ENCODE data around the gene ZNF687.

Gene ZNF687

DNA sequence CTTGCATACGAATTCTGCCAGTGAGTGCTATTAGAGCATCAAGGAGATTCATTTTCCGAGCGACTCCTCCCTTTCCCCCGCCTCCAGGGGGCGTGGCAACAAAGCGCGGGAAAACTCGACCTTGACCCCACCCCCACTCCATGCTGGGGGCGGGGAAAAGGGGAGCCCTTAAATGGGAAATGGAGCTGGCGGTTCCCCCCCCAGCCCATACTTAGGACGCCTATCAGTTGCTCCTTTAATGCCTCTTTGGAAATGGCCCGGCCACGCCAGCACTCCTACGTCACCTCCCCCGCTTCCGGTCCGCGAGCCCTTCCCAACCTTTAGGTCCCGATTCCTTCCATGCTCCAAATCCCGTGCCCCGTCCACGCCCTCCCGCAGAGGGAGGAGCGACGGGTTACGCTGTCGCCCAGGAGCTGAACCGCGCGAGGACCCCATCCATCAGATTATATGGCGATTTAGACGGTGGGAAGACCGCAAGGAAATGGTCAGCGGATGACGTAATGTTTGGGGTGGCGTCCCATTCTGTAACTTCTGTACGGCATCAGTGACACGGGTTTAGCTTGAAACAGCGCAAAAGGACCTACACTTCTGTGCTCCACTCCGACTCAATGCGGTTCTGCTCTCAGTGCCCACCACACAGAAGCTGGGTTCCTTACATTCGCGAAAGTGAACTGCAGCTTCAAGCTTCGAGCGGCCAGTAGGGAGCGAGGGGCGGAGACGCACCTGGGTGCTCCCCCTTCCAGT lies 702 bp upstream of the ZNF687 start:
- peak; percentile 95 for DNase-seq

DNA sequence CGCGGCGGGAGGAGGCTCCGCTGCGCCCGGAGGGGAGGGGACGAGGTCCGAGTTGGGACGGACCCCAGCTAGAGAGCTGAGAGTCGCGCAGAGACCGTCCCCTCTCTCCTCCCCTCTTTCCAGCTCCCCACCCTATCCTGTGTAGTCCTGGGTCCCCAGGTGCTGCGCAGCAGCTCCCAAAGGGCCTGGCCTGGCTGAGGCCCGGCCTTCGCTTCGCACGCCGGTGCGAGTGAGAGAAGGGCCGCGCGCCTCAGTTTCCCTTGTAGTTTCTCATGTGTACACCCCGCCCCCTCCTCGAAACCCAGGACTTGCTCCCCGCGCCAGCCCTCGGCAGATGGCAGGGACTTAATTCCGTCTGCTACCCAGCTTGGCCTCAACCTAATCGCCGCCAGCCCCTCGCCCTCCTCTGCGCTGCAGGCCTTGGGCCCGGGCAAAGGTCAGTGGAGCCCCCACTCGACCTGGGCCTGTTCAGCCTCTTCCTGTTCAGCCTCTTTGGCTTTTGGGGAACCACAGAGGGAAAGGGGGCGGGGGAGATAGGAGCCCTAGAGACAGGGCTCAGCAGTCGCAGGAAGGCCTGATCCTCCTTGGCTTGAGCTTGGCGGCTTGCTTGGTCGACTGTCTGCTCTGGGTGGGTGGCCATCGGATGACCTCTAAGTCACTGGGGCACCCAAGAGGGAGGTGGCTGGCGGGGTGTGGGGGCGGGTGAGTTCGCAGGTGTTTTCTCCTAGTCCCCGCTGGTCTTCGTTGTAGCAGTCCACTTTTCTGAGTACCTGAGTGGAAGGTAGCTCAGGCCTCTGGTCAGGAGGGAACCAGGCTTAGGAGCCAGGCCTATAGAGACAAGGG lies 1.0 kb downstream of the ZNF687 start:
- DNase-seq, result no peak

DNA sequence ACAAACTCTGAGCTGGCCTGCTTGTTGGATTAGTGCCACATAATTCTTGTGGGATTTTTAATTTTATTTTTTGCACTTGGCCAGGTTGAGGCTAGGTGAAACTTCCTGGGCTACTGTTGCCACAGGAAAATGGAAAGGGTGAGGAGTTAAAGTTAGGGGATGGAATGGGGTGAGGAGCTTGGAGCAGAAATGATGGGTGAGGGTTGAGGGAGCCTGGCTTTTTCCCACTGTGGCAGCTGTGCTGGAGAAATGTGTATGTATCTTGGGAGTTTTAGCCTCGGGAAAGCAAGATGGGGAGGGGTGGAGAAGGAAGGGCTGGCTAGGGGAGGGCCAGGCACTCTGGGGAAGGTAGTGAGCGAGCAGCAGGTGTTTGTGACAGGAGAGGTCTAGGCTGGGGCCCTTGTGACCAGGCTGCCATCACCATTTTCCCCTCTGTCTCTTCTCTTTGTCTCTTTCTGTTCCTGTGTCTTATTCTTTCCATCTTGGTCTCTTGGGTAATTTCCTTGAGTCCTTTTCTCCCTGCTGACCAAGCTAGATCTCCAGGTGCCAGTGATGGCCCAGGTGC lies 2.0 kb downstream of the ZNF687 start:
- DNase-seq, result no peak

DNA sequence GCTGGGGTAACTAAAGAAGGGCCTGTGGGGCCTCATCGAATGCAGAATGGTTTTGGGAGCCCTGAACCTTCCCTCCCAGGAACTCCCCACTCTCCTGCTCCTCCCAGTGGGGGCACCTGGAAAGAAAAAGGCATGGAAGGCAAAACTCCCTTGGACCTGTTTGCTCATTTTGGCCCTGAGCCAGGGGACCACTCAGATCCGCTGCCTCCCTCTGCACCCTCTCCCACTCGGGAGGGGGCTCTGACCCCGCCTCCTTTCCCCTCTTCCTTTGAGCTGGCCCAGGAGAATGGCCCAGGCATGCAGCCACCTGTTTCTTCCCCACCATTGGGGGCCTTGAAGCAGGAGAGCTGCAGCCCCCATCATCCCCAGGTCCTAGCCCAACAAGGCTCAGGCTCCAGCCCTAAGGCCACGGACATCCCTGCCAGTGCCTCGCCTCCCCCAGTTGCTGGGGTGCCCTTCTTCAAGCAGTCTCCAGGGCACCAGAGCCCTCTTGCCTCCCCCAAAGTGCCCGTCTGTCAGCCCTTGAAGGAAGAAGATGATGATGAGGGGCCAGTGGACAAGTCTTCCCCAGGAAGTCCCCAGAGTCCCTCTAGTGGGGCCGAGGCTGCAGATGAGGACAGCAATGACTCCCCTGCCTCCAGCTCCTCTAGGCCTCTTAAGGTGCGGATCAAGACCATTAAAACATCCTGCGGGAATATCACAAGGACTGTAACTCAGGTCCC lies 4.7 kb downstream of the ZNF687 start:
- DNase-seq, result no peak

DNA sequence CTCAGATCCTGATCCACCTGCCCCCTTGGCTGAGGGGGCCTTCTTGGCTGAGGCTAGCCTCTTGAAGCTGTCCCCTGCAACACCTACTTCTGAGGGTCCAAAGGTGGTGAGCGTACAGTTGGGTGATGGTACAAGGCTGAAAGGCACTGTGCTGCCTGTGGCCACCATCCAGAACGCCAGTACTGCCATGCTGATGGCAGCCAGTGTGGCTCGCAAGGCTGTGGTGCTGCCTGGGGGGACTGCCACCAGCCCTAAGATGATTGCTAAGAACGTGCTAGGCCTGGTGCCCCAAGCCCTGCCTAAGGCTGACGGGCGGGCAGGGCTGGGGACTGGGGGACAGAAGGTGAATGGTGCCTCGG lies 5.2 kb downstream of the ZNF687 start:
- DNase-seq, result no peak

DNA sequence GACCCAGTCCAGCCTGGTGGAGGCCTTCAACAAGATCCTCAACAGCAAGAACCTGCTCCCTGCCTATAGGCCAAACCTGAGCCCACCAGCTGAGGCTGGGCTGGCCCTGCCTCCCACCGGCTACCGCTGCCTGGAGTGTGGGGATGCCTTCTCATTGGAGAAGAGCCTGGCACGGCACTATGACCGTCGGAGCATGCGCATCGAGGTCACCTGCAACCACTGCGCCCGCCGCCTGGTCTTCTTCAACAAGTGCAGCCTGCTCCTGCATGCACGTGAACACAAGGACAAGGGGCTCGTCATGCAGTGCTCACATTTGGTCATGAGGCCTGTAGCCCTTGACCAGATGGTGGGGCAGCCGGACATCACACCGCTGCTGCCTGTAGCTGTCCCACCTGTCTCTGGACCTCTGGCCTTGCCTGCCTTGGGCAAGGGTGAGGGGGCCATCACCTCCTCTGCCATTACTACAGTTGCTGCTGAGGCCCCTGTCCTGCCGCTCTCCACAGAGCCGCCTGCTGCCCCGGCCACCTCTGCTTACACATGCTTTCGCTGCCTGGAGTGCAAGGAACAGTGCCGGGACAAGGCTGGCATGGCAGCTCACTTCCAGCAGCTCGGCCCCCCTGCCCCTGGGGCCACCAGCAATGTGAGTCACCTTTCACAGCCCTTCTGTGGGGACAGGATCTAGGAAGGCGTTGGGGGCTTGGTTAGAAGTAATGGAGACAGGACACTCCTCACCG lies 5.8 kb downstream of the ZNF687 start:
- DNase-seq, result no peak

DNA sequence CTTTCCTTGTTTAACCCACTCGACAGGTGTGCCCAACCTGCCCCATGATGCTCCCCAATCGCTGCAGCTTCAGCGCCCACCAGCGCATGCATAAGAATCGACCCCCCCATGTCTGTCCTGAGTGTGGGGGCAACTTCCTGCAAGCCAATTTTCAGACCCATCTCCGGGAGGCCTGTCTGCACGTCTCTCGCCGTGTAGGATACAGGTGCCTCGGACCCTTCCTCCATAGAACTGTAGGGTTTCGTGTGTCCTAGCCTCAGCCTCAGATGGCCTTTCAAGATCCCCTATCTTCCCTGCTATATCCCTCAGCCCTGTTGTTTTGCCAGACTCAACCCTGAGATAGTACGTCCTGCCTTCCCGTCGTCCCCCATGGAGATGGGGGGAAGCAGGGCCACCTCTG lies 6.4 kb downstream of the ZNF687 start:
- DNase-seq, result no peak

DNA sequence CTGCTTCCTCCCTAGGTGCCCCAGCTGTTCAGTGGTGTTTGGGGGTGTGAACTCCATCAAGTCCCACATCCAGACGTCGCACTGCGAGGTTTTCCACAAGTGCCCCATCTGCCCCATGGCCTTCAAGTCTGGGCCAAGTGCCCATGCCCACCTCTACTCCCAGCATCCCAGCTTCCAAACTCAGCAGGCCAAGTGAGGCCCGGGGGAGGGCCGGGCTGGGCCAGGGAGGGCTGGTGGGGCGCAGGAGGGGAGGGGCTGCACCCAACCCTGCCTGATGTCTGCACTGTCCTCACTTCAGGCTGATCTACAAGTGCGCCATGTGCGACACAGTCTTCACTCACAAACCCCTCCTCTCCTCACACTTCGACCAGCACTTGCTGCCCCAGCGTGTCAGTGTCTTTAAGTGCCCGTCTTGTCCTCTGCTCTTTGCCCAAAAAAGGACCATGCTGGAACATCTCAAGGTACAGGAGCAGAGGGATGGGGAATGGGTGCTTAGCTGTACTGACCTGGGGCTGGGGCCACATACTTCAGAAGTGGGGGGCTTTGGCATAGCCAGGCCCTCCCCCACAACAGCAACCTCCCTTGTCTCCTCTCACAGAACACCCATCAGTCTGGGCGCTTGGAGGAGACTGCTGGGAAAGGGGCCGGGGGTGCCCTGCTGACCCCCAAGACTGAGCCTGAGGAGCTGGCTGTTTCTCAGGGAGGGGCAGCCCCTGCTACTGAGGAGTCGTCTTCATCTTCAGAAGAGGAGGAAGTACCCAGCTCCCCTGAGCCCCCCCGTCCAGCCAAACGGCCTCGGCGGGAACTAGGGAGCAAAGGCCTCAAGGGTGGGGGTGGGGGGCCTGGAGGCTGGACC lies 7.2 kb downstream of the ZNF687 start:
- DNase-seq, result no peak

DNA sequence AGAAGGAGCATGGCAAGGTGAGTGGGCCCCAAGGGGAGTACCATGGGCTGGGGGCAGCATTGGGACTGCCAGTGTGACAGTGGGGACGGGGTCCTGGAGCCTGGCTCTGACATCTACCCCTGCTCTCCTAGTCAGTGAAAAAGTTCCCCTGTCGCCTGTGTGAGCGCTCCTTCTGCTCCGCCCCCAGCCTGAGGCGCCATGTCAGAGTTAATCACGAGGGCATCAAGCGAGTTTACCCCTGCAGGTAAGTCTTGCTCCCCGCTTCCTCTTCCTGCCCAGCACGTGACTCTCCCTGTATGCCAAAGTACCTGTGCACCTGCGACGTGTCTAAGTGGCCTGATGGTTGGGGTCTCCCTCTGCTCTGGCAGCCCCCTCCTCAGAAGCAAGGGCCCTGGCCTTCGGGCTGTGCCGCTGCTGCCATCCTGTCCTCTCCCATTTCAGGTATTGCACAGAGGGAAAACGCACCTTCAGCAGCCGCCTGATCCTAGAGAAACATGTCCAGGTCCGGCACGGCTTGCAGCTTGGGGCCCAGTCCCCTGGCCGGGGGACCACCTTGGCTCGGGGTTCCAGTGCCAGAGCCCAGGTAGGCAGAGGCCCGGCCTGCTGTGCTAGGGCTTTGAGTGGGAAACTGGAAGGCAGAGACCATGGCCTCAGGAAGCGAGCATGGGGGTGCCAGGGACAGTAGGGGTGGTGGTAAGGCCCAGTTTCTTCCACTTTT lies 8.1 kb downstream of the ZNF687 start:
- DNase-seq, result no peak

DNA sequence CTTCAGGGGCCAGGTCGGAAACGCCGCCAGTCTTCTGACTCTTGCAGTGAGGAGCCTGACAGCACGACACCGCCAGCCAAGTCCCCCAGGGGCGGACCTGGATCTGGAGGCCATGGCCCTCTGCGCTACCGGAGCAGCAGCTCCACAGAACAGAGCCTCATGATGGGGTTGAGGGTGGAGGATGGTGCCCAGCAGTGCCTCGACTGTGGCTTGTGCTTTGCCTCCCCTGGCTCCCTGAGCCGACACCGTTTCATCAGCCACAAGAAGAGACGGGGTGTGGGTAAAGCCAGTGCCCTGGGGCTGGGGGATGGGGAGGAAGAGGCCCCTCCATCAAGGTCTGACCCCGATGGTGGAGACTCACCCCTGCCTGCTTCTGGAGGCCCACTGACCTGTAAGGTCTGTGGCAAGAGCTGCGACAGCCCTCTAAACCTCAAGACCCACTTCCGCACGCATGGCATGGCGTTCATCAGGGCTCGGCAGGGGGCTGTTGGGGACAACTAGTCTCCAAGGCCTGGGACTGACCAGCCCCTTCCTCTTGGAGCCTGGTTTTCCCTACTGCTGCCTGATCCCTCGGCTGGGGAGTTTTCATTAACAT lies 8.7 kb downstream of the ZNF687 start:
- DNase-seq, result no peak

DNA sequence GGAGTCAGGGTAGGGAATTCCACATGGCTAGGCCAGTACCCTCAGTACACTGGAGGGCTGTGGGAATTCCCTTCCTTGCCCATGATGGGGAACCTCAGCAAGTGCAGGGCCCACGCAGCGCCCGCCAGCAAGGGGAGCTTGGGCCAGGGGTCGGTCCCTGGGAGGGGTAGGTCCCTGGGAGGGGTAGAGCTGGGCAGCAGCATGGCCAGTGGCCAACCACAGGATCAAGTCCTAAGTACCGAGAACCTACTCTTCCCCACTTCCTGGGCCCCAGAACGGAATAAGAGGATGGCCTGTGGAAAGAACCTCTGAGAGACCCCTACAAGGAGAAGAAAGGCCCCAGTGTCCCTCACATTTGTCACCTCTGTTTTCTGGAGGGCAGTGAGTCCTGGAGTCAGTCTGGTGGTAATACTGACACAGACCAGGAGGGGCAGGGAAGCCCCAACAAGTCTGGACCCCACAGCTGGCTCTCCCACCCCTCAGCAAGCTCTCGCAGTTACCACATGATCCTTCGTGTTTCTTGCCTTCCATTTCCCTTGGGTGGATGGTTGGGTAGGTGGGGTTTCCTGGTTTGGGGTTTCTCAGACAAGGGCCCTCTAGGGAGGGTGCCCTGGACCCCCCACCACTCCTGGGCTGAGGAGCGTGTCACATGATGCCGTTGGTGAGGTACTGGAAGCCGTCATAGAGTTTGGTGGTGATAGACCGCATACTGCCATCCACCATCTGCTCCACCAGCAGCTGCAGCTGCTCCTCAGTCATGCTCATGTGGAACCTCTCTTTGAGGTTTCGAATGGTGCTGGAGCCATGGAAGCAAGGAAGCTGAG lies 10.3 kb downstream of the ZNF687 start:
- DNase-seq, result no peak

DNA sequence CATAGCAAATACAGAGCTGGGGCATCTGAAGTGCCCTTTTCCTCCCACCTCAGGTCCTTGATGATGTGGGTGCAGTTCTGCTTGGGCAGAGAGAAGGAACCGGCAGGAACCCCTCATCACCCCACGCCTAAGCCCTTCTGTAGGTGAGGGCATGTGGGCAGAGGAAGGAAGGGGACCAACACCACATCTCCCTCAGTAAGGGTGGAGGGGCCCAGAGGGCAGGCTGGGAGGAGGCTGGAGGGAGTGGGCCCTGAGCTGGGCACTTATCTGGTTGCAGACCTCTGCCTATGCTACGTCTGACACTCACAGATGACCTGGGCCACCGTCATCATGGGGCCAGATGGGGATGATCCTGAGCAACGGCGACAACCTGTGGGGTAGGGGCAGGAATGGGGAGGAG lies 11.0 kb downstream of the ZNF687 start:
- no peak for DNase-seq

DNA sequence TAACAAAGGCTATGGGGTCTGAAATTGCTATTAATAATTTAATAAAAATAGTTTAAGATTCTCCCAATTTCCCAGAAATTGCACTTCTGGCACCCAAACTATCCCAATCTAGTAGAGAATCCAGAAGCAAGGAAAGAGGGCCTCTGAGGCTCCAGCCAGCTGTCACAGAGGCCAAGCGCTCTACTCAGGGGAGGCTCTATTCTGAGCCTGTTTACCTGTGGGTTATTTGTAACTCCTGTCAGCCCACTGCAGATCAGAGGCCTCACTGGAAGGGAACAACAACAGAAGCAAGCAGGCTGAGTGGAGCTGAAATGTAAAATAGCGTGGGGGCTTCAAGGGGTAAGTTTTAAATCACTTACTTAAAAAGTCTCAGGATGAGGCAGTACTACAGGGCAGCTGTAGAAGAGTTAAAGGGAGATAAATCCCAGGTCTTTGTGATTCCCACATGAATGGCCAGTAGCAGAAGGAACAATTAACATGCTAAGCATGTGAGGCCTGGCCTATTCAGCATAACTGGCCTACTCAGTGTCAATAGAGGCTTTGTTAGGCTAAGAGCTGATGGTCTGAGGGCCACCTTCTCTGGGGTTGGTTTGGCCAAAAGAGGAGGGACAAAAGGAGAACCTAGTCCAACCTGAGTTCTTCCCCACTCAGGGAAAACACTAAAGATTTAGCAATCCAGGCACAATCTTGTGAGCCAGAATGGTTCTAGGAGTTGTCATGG lies 12.8 kb downstream of the ZNF687 start:
- no peak for DNase-seq

DNA sequence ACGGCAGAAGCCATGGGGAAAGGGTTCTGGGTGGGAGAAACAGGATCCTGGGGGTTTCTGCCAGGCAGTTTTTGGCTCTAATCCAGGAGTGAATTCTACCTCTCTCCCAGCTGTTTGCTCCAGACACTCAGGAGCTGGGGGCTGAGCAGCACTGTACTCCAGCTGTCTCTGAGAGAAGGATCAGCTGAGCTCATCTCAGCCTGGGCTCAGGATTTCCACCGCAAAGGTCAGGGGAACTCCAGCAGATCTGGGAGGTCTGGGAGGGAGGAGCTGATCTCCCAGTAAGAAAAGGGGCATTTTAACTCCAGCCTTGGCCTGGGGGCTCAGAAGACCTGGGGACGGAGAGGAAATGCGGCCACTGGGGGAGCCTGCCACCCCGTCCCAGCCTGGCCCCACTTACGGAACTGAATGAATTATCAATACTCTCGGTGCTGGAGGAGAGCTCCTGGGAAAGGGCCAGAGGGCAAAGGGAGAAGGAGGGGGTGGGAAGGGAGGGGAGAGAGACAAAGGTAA lies 27.8 kb downstream of the ZNF687 start:
- no peak for DNase-seq

DNA sequence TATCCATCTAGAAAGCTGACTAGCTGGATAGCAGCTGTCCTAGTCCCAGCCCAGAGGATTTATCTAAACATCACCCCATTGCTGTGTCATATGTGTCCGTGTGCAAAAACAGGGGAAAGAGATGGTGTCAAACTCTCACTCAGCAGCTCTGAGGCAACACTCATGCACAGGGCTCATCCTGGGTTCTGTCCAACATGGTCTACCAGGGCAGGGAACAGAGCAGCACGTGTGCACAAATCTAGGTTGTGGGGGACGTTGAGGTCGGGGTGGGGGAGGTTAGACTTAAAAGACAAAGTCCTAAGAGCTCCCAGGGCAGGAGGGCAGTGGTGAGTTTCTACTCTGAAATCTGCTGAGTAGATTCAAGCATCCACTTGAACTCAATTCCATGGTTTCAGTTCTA lies 28.9 kb downstream of the ZNF687 start:
- DNase-seq, result no peak

DNA sequence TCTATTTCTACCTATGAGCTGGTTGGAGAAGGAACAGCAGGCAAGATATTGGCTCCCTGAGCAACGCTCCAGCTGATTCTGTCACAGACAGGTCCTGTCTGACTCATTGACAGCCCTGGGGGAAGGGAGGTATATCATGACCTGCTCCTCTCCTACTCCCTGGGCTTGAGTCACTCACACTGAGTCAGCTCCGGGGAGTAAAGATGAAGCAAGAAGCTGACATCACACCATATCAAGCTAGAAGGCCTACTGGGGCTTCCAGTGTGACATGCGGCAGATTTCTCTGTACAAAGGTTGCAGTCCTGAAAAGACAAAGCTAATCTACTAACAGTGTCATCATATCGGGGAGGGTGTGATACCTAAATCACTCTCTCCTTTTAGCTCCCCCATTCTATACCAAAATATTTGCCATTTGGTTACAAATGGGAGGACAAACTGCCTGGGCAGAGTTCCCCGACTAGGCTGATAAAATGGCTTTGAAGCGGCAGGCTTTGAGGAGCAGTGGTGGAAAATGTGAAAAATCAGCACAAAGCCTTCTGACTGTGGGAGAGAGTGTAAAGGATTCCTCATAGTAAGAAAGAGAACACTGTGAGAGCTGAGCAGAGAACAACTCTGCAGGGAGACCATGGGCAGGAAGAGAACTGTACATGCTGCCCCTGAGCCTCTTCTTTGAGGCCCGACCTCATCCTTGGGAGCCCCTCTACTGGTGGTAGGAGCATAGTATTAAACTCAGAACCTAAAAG lies 29.7 kb downstream of the ZNF687 start:
- DNase-seq, result no peak

DNA sequence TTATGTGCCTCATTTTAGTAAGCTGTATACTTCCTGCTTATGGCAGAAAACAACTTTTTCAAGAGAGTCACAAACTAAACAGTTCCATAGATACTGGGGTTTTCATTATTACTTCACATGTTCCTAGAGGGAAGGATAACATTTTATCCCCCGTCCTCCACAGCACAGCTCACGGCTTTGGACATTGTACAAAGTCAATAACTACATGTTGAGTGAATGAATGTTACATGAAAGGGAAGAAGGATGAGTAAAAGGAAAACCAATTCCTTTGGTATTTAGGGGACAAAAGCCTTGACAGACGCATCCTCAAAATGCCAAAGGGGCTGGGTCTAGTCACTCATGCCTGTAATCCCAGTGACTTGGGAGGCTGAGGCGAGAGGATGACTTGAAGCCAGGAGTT lies 30.3 kb downstream of the ZNF687 start:
- DNase-seq, result no peak

DNA sequence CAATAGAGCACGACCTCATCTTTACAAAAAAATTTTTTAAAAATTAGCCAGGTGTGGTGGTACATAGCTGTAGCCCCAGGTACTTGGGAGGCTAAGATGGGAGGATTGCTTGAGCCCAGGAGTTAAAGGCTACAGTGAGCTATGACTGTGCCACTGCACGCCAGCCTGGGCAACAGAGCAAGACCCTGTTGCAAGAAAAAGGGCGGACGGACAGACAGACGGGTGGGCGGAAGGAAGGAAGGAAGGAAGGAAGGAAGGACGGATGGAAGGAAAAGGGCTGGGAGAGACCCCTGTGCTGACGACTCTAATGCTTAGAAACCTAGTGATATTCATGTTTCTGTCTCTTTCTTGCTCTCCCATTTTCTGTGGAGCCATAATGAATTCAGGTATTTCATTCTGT lies 30.7 kb downstream of the ZNF687 start:
- DNase-seq, result no peak

Data from NCI-H2029 (cell line).